B cell (primary cell): Measurements from ENCODE around the gene OCSTAMP. TPM values are rescaled to one million over a fixed set of nuclear protein-coding genes. Genes with fewer than 3 reads are reported as not detected.

Source experiments
- ATAC-seq: fragments of 200-7000 bp; cut with Tn5 transposase; one replicate; pipeline ENCODE4 v1.10.0; 2021; ENCODE audit warnings: low read depth, mild to moderate bottlenecking, moderate number of reproducible peaks, moderate library complexity
- CTCF ChIA-PET: fragments of 350-600 bp; sonication (Branson Sonifier 250); formaldehyde crosslinking; loops from one replicate; lab custom pipeline; 2021; ENCODE audit warnings: antibody characterized with exemption, inconsistent platforms; lab: Charles Lee
- POLR2A ChIA-PET: fragments of 350-600 bp; sonication (Branson Sonifier 250); formaldehyde crosslinking; loops from one replicate; lab custom pipeline; 2021; ENCODE audit warnings: antibody characterized with exemption; lab: Charles Lee
- DNase-seq: peaks from one replicate; pipeline ENCODE4 v3.0.0; 2013
- H2AFZ ChIP-seq: 2 replicates; pipeline ENCODE4 v1.6.1; 2012; ENCODE audit warnings: mild to moderate bottlenecking, low read depth, low read length; ENCODE audit not compliant: insufficient read depth, poor library complexity, severe bottlenecking
- H3K27ac ChIP-seq, 2 donors: 1 replicate in 1 of 2; 2 replicates in 1 of 2; pipeline ENCODE4 v1.5.1; 2012 to 2013; ENCODE audit warnings: low read length in 2 of 2, mild to moderate bottlenecking in 2 of 2, moderate library complexity in 1 of 2
- H3K27me3 ChIP-seq, 4 experiments: fragments of 200-600 bp in 1 of 4; sonication (generic) in 1 of 4; replicated peaks in 1 of 4; 1 replicate in 2 of 4; 2 replicates in 2 of 4; pipeline versions ENCODE4 v1.6.1 to v1.7.0; 2013 to 2016; ENCODE audit warnings: low read length in 3 of 4, mild to moderate bottlenecking in 2 of 4, mixed read lengths in 1 of 4, moderate library complexity in 1 of 4; ENCODE audit not compliant: insufficient read depth in 4 of 4, control insufficient read depth in 3 of 4; ENCODE audit errors: control extremely low read depth in 1 of 4
- H3K36me3 ChIP-seq, 2 experiments: replicated peaks in 1 of 2; 1 replicate in 1 of 2; 2 replicates in 1 of 2; pipeline versions ENCODE4 v1.6.1 to v1.7.1; 2013; ENCODE audit warnings: low read length in 1 of 2; ENCODE audit not compliant: insufficient read depth in 2 of 2, control insufficient read depth in 1 of 2; ENCODE audit errors: control extremely low read depth in 1 of 2, extremely low read depth in 1 of 2
- H3K4me1 ChIP-seq, 2 donors: fragments of 200-600 bp in 1 of 2; sonication (generic) in 1 of 2; 1 replicate in 1 of 2; 2 replicates in 1 of 2; pipeline versions ENCODE4 v1.5.1 to v1.6.1; 2013 to 2017; ENCODE audit warnings: low read length in 2 of 2; ENCODE audit not compliant: control insufficient read depth in 2 of 2, insufficient read depth in 2 of 2
- H3K4me2 ChIP-seq: replicated peaks from 2 replicates; pipeline ENCODE3; 2012; ENCODE audit warnings: mild to moderate bottlenecking, low read depth, low read length; ENCODE audit not compliant: poor library complexity, severe bottlenecking
- H3K4me3 ChIP-seq, 5 experiments: fragments of 200-600 bp in 1 of 5; sonication (generic) in 1 of 5; 1 replicate in 3 of 5; 2 replicates in 2 of 5; pipeline versions ENCODE4 v1.5.1 to v1.7.0; 2011 to 2016; ENCODE audit warnings: low read length in 4 of 5, mild to moderate bottlenecking in 4 of 5, low read depth in 2 of 5, control low read depth in 1 of 5, moderate library complexity in 1 of 5; ENCODE audit not compliant: insufficient read depth in 1 of 5; ENCODE audit errors: control extremely low read depth in 1 of 5, extremely low read depth in 1 of 5
- H3K79me2 ChIP-seq: fragments of 200-600 bp; sonication (generic); one replicate; pipeline ENCODE4 v1.6.0; 2016; ENCODE audit warnings: low read length; ENCODE audit not compliant: control insufficient read depth, insufficient read depth
- H3K9ac ChIP-seq: fragments of 200-600 bp; sonication (generic); 2 replicates; pipeline ENCODE4 v1.6.1; 2017; ENCODE audit warnings: mild to moderate bottlenecking, low read length, moderate library complexity
- H3K9me3 ChIP-seq, 3 donors: one replicate each; pipeline versions ENCODE4 v1.6.1 to v1.7.1; 2013; ENCODE audit warnings: low read length in 2 of 3; ENCODE audit not compliant: control insufficient read depth in 2 of 3, insufficient read depth in 1 of 3; ENCODE audit errors: control extremely low read depth in 1 of 3
- H4K20me1 ChIP-seq: 2 replicates; pipeline ENCODE4 v1.6.0; 2012; ENCODE audit warnings: mild to moderate bottlenecking, low read length; ENCODE audit not compliant: insufficient read depth, control insufficient read depth, poor library complexity, severe bottlenecking
- H3K27ac Mint-ChIP-seq: one replicate; pipeline ENCODE4 v1.8.0; 2021; ENCODE audit warnings: mixed read lengths
- H3K27me3 Mint-ChIP-seq: one replicate; pipeline ENCODE4 v1.8.0; 2021; ENCODE audit warnings: mixed read lengths
- H3K4me1 Mint-ChIP-seq: one replicate; pipeline ENCODE4 v1.8.0; 2021; ENCODE audit warnings: mixed read lengths
- H3K4me3 Mint-ChIP-seq: one replicate; pipeline ENCODE4 v1.8.0; 2021; ENCODE audit warnings: mixed read lengths
- H3K9me3 Mint-ChIP-seq: one replicate; pipeline ENCODE4 v1.8.0; 2022; ENCODE audit warnings: mixed read lengths; ENCODE audit not compliant: insufficient read depth
- EZH2 ChIP-seq: IDR thresholded peaks from 2 replicates; pipeline ENCODE4 v1.6.1; 2012; ENCODE audit warnings: borderline replicate concordance, low read depth, mild to moderate bottlenecking, moderate library complexity, low read length; ENCODE audit not compliant: insufficient read depth, poor library complexity, severe bottlenecking
- WGBS: methylation state at CpG from one replicate; pipeline ENCODE4 v1.1.5; 2013; ENCODE audit warnings: missing lambda C conversion rate; ENCODE audit not compliant: insufficient coverage; 5-methylcytosine and 5-hydroxymethylcytosine counted together
- intact Hi-C: fragments of 100-400 bp; cut with micrococcal nuclease; formaldehyde crosslinking; loops from one replicate; pipeline ENCODE4 v1.10.0; 2022
- polyA plus RNA-seq: library from polyadenylated mRNA; depleted of rRNA; stranded (reverse); fragments of >200 nt; gene quantifications from 2 replicates; pipeline ENCODE4 v1.2.3, GENCODE V29; 2012
- total RNA-seq, 2 donors: library from RNA; stranded (reverse); fragments of 120-200 nt in 1 of 2; gene quantifications; 1 replicate in 1 of 2; 2 replicates in 1 of 2; pipeline versions ENCODE4 v1.2.3 to v1.2.4, GENCODE V29; 2013 to 2022
- TF ChIP-seq, protein P1 (sequence below): fragments of 200-600 bp; IDR thresholded peaks from one replicate; pipeline ENCODE4 v1.8.0; 2022; ENCODE audit warnings: antibody characterized with exemption, mild to moderate bottlenecking

Gene OCSTAMP
- total and polyA plus RNA-seq, 2 donors (not counting 1 experiment from before 2014, with no cell fraction given): not detected

GRCh38 chr20:46582648-46583047, 32.2 kb upstream of the OCSTAMP start:
- H3K4me3 ChIP-seq: no peak overlapping the region
- H3K4me1 ChIP-seq: no peaks in the 10 kb centered on the region
- TF ChIP-seq, protein P1, sequence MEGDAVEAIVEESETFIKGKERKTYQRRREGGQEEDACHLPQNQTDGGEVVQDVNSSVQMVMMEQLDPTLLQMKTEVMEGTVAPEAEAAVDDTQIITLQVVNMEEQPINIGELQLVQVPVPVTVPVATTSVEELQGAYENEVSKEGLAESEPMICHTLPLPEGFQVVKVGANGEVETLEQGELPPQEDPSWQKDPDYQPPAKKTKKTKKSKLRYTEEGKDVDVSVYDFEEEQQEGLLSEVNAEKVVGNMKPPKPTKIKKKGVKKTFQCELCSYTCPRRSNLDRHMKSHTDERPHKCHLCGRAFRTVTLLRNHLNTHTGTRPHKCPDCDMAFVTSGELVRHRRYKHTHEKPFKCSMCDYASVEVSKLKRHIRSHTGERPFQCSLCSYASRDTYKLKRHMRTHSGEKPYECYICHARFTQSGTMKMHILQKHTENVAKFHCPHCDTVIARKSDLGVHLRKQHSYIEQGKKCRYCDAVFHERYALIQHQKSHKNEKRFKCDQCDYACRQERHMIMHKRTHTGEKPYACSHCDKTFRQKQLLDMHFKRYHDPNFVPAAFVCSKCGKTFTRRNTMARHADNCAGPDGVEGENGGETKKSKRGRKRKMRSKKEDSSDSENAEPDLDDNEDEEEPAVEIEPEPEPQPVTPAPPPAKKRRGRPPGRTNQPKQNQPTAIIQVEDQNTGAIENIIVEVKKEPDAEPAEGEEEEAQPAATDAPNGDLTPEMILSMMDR: no peak
- ChIA-PET CTCF (interaction anchor here (1.3 kb wide), 1 partner anchor 21 kb away, joined by 3 read pairs; no protein-coding TSS in a partner anchor), POLR2A (no interaction called here)
- H3K27ac ChIP-seq: no peak overlapping the region
- H3K27me3 Mint-ChIP-seq: peaks cover 14% of the 10 kb centered on the region
- intact Hi-C loops: no loop called here
- no peak for ATAC-seq
- no peak overlapping the region for H3K9ac ChIP-seq
- no peaks in the 10 kb centered on the region for H3K9me3 Mint-ChIP-seq
- H3K4me3 Mint-ChIP-seq: no peak overlapping the region
- no peaks in the 10 kb centered on the region for H3K36me3 ChIP-seq
- WGBS: 86% methylated on average over 2 of the region's 5 CpGs
- H2AFZ ChIP-seq: no peak overlapping the region
- no peak overlapping the region for H3K27ac Mint-ChIP-seq
- H3K9me3 ChIP-seq: peaks cover 0 to 4% (median 0%) of the 10 kb centered on the region in 3 donors
- DNase-seq: no peak
- peaks cover 0 to 7% (median 2%) of the 10 kb centered on the region in 4 experiments for H3K27me3 ChIP-seq
- no peak overlapping the region for H3K4me2 ChIP-seq
- H3K4me1 Mint-ChIP-seq: no peaks in the 10 kb centered on the region
- no peaks in the 10 kb centered on the region for H4K20me1 ChIP-seq
- H3K79me2 ChIP-seq: no peaks in the 10 kb centered on the region

GRCh38 chr20:46581391-46581790, 30.9 kb upstream of the OCSTAMP start:
- DNase-seq (no peak), ATAC-seq (no peak)
- H3K27me3 ChIP-seq: peaks cover 0 to 11% (median 3%) of the 10 kb centered on the region in 4 experiments
- no peak overlapping the region for H3K9ac ChIP-seq
- Mint-ChIP-seq H3K4me3 (no peak overlapping the region), H3K9me3 (no peaks in the 10 kb centered on the region), H3K27me3 (peaks cover 14% of the 10 kb centered on the region), H3K27ac (no peak overlapping the region), H3K4me1 (no peaks in the 10 kb centered on the region)
- peaks cover 0 to 4% (median 0%) of the 10 kb centered on the region in 3 donors for H3K9me3 ChIP-seq
- TF ChIP-seq, protein P1: no peak
- no peak for TF ChIP-seq EZH2
- ChIA-PET CTCF (no interaction called here), POLR2A (no interaction called here)
- H3K36me3 ChIP-seq: no peaks in the 10 kb centered on the region
- no peak overlapping the region for H2AFZ ChIP-seq
- no peak overlapping the region for H3K27ac ChIP-seq
- 73% methylated on average over 3 of the region's 3 CpGs for WGBS
- H3K79me2 ChIP-seq: no peaks in the 10 kb centered on the region
- intact Hi-C loops: no loop called here
- no peaks in the 10 kb centered on the region for H4K20me1 ChIP-seq
- H3K4me1 ChIP-seq: no peaks in the 10 kb centered on the region
- H3K4me3 ChIP-seq: no peak overlapping the region
- no peak overlapping the region for H3K4me2 ChIP-seq
